GM18951 (cell line): ENCODE measurements around the gene EXOC6B.

ENCODE experiments used
- POLR2A ChIP-seq: IDR thresholded peaks from 4 replicates; pipeline ENCODE4 v1.6.1; 2011; ENCODE audit warnings: mild to moderate bottlenecking; ENCODE audit not compliant: insufficient read length, insufficient read depth; ENCODE audit errors: extremely low read depth
- in situ Hi-C: fragments of 300-500 bp; cut with MboI; formaldehyde crosslinking; loops from one replicate; pipeline ENCODE4 v1.12.0; 2022; ENCODE audit warnings: low sequenced_read_pairs, mixed read lengths, inconsistent platforms; ENCODE audit not compliant: unreplicated experiment

The EXOC6B gene

DNA sequence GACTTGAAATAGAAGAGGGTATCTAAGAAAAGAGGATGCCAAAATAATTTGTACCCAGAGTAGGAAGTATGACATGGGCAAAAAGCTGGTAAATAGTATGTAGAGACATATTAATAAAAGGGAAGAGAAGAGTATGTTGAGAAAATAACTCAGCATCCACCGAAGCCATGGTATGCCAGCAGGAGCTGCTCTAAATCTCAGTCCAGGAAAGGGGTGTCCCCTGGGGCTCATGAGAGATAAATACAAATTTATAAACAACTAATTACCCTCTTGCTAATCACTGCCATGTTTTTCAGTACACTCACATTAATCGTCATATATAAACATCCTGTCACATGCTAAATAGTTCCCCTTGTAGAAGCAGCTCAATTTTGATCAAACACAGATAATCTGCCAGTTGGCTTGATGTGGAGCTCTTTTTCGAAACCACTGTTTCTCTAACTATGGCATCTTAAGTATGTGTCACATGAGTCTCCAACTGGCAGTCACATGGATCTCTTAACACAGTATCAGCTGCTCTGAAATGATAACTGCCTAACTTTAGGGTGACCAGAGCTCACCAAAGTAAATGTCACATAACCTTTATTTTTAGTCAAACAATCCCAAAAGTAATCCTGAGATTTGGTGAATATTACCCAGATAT is 31.9 kb downstream of the EXOC6B start:
- in situ Hi-C loops, result no loop called here
- TF ChIP-seq POLR2A, result no peak

DNA sequence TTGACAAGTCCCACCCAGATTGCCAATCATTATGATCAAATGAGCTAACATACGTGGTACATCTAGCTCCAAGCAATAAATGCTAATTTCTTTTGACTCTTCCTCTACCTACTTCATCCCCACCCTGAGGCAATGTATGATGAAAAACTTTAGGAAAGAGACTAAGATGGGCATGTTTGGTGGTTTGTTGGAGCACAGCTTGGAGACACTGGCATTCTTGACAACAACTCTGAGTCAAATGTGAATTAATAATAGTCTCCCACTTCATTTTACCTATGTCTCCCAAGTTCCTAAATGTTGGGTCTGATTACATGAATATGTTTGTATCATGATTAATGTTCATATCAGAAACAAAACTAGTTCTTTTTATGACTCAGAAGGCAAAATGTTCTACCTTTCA is 36.6 kb downstream of the EXOC6B start:
- in situ Hi-C loops, result no loop called here
- TF ChIP-seq POLR2A, result no peak

DNA sequence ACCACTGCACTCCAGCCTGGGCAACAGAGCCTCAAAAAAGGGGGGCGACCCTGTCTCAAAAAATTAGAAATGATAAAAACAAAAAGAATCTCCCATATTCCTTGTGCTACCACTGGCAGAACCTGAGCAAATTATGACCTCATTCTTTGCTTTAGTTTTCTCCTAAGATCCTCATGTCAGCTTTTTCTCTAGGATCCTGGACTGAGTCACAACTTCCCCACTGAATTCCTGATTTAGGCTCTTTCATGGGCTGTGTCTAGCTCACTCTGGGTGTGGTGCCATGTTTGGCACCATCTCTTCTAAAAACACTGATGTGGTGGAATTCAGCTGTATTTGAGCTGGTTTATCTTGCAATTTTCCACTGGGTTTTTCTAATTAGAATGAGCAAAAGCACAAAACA is 37.1 kb downstream of the EXOC6B start:
- in situ Hi-C loops, result no loop called here
- TF ChIP-seq POLR2A, result no peak

DNA sequence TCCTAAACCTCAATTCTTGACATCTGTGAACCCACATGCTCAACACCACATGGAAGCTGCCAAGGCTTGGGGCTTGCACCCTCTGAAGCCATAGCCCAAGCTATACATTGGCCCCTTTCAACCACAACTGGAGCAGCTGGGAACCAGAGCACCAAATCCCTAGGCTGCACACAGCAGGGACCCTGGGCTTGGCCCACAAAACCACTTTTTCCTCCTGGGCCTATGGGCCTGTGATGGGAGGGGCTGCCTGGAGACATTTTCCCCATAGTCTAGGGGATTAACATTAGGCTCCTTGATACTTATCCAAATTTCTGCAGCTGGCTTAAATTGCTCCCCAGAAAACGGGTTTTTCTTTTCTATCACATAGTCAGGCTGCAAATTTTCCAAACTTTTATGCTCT is 40.3 kb downstream of the EXOC6B start:
- TF ChIP-seq POLR2A, result no peak
- in situ Hi-C loops, result no loop called here

DNA sequence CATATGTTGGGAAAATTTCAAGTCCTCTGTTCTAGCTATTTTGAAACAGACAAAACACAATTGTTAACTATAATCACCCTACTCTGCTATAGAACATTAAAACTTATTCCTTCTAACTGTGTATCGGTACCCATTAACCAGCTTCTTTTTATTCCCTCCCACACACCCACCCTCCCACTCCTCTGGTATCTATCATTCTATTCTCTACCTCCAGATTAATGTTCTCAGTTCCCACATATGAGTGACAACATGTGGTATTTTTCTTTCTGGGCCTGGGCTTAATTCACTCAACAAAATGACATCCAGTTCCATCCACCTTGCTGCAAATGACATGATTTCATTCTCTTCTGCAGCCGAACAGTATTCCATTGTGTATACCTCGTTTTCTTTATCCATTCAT is 43.3 kb downstream of the EXOC6B start:
- no peak for TF ChIP-seq POLR2A
- in situ Hi-C loops, result no loop called here

DNA sequence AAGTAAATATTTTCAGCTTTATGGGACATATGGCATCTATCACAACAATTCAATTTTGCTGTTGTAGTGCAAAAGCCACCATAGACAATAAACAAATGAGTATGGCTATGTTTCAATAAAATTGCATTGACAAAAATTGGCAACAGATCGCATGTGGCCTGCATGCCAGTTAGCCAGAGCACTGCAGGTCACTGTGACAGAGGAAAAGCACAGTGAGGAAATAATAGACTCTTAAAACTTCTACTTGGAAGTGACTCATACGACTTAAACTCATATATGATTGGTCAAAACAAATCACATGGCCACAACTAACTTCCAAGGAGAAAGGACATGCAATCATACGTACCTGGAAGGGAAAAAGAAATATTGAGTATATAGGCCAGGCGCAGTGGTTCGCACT is 44.4 kb downstream of the EXOC6B start:
- in situ Hi-C loops, result no loop called here

DNA sequence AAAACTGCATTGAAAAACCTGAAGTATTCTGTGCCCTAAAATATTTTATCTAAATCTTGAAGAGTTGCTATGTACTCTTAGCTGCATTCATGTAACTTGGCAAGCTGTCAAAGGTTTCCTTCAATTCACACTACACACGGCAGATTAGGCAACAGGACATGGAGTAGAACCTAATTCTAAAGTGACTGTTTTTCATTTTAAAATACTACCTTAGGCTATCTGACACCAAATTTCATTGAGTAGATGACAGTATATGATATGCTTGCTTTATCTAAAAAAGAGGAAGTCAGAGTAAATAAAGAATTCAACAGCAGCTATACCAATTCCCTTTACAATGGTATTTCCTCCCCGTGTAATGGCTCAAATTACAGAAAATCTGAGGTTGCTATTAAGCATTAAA is 45.4 kb downstream of the EXOC6B start:
- TF ChIP-seq POLR2A, result no peak
- in situ Hi-C loops, result no loop called here

More for the DNA sequence above, 44.4 kb downstream of the EXOC6B start:
- no peak for TF ChIP-seq POLR2A

DNA sequence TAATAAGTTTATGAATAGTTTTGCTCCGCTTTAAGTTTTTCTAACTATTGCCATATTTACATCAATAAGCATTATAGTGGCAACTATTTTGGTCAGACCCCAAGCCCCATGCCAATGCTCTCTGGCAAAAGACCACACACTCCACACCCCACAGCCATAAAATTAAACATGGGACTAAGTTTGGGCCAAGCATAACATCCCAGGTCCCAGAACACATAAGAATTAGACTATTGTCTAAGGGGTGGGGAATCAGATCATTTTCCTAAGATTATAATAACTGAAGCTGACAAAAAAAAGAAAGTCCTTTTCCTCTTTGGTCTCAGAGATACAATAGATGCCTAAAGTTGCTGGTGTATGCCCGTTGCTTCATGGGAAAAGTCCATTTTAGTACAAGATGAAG is 46.3 kb downstream of the EXOC6B start:
- in situ Hi-C loops, result loop anchor here (5.0 kb wide), 1 partner anchor 78 kb away; no protein-coding TSS in a partner anchor
- no peak for TF ChIP-seq POLR2A

DNA sequence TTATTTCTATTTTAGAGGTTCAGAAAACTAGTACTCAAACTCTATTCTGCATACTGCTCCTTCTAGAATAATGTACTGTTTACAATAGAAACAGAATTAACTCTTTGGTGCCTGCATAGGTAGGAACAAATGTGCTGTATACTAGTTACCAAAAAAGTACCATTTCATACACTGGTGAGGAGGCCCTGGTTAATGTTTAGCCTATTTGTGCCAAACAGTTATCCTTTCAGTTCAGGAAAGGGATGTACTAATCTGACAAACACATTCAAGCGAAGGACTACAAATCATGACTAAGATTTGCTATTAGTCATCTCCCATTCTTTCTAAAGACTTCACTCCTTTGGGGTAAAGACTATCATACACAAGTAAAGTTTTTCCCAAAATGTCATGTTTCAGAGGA is 47.4 kb downstream of the EXOC6B start:
- in situ Hi-C loops, result loop anchor here (5.0 kb wide), 1 partner anchor 79 kb away; no protein-coding TSS in a partner anchor

DNA sequence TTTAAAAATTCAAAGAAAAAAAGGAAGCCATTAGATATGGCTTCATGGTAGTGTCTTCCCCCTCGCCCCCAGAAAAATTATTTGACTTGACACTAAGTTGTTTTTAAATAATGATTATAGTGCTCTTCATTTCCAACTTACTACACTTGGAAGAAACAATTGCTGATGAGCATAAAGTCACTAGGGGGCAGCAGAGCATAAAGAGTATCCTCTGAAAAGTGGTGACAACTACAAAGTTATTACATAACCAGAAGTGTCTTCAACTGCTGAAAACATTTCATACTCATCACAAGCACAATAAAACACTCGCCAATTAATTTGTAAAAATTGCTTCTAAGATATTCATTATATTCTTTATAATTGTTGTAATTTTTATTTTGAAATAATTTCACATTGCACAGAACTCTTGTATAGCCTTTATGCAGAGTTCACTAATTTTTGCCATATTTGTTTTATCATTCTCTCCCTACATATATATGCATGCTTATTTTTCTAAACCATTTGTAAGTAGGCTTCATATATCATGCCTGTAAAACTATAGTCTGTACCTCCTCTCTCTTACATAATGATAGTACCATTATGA is 54.9 kb downstream of the EXOC6B start:
- no peak for TF ChIP-seq POLR2A
- in situ Hi-C loops, result no loop called here

More for the DNA sequence above, 47.4 kb downstream of the EXOC6B start:
- TF ChIP-seq POLR2A, result no peak

DNA sequence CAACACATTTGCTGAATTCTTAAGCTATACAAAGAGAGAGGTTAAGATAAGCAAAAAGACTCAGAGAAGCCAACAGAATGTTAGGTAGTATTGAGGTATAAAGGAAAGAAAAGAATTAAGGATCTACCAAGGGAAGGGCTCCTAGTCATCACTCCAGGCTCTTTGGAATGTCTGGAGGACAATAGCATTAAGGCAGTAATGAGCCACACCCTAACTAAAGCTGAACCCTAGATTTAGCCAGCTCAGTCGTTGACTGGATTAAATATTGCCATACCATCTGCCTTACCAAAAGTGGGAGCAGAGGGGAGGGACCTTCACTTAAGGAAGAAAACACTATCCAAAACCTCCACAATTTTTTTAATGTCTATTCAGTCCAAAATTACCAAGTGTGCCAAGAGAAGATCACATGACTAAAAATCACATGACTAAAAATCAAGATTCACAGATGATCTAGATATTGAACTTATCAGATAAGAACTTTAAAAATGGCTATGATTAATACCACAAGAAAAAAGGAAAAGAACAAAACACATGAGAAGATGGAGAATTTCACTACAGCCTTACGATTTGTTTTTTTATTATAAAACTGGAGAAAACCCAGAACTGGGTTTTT is 59.7 kb downstream of the EXOC6B start:
- TF ChIP-seq POLR2A, result no peak
- in situ Hi-C loops, result no loop called here

DNA sequence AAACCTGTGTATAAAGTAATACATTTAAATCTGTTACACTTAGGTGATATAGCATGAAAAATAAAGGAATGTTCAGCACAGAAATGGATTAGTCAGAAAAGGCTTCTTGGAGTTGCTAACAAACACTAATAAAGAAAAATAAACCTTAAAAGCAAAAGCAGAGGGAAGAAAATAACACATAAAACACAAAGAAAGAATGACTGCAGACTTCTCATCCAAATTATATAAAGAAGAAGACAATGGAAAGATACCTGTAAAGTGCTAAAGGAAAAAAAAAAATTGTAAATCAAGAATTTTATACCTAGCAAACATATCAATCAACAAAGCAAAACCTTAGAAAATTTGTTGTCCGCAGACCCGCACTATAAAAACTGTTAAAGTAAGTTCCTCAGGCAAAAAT is 63.6 kb downstream of the EXOC6B start:
- in situ Hi-C loops, result no loop called here
- TF ChIP-seq POLR2A, result no peak

DNA sequence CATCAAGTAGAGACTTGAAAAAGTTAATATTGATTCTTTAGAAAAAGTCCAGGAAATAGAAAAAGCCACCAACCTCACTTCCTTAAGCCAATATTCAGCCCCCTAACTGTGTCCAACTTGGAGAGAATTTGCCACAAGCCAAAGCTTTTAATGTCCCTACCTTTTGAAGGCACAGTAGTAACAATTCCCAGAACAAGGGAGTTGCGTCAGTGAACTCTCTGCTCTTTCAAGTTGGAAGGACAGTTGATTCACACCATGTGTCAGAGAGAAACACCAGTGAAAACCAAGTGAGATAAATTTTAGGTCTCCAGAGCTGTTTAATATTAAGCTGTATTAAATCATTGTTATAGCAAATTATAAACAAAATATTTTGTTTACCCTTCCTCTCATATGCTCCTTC is 66.1 kb downstream of the EXOC6B start:
- no peak for TF ChIP-seq POLR2A
- in situ Hi-C loops, result no loop called here

DNA sequence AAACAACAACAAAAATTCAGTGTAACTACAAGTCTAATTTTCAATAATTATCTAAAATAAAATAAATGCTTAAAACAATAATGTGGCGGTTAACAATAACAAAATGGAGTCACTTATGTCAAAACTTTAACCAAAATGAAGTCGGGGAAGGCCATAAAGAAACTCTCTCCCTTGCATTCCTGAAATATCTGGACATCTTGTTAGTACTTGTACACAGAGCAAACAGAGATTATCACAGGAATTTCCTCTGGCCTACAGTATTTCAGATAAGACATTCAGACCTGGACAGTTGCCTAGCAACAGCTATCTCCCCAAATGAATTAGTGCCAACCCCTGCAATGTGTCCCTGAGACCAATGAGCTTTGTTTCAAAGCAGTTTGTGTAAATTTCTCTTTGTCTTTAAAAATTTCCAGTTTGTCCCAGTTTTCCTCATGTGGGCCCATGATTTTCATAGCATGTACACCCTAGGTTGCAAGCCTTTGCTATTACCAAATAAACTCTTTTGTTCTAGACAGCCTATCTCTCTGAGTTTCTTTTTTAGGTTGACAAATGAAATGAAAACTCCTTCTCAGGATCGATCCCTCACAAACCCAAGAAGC is 68.6 kb downstream of the EXOC6B start:
- in situ Hi-C loops, result no loop called here
- no peak for TF ChIP-seq POLR2A
